HCT116 (cell line): Measurements from ENCODE around the gene GPD1L. TPM values are rescaled to one million over a fixed set of nuclear protein-coding genes. Genes with fewer than 3 reads are reported as not detected.

Source experiments
- ATAC-seq: fragments of 200-7000 bp; cut with Tn5 transposase; 2 replicates; pipeline ENCODE4 v1.9.1; 2020; ENCODE audit warnings: mild to moderate bottlenecking, moderate library complexity
- BruUV-seq: library from RNA; stranded (reverse); fragments of 400-500 nt; replicated peaks from 2 replicates; lab custom pipeline; 2021; lab: Mats Ljungman, UMichigan
- CTCF ChIA-PET: fragments of 300-600 bp; sonication (Branson Sonifier 250); formaldehyde crosslinking; loops from one replicate; lab custom pipeline; 2021; ENCODE audit warnings: antibody characterized with exemption; lab: Charles Lee
- POLR2A ChIA-PET: fragments of 300-600, 350-600 bp; sonication (Branson Sonifier 250); formaldehyde crosslinking; loops from one replicate; lab custom pipeline; 2021; ENCODE audit warnings: antibody characterized with exemption; lab: Charles Lee
- RAD21 ChIA-PET, 2 experiments: fragments of 300-600 bp; sonication (Branson Sonifier 250); formaldehyde crosslinking; loops; one replicate each; lab custom pipeline; 2023; ENCODE audit warnings: low total read pairs in 2 of 2; ENCODE audit not compliant: uncharacterized antibody in 2 of 2, unreplicated experiment in 2 of 2, low non-redundant PET in 1 of 2; lab: Charles Lee
- DNase-seq: peaks from one replicate; pipeline ENCODE4 v3.0.0-alpha.2; 2010; ENCODE audit warnings: low read depth, low spot score
- H2AFZ ChIP-seq: fragments of 200-600 bp; shearing (Covaris generic), sonication (generic); 2 replicates; pipeline ENCODE4 v1.6.1; 2017; ENCODE audit warnings: low read depth, mixed run types, mixed read lengths, antibody characterized with exemption, low read length; ENCODE audit not compliant: poor library complexity, severe bottlenecking
- H3K27ac ChIP-seq: 2 replicates; pipeline ENCODE4 v1.5.1; 2012; ENCODE audit warnings: low read depth, low read length
- H3K27me3 ChIP-seq: fragments of 200-600 bp; sonication (generic); 2 replicates; pipeline ENCODE4 v1.6.1; 2016; ENCODE audit warnings: mixed run types, low read length, mixed read lengths; ENCODE audit not compliant: insufficient read depth
- H3K36me3 ChIP-seq, 2 experiments: fragments of 200-500 bp in 1 of 2; fragments of 200-600 bp in 1 of 2; sonication (Bioruptor generic) in 1 of 2; sonication (generic) in 1 of 2; 2 replicates each; pipeline versions ENCODE4 v1.5.1 to v1.6.1; 2014 to 2016; ENCODE audit warnings: low read length in 2 of 2, inconsistent platforms in 1 of 2, mixed read lengths in 1 of 2, mixed run types in 1 of 2; ENCODE audit not compliant: insufficient read depth in 2 of 2, control insufficient read depth in 1 of 2
- H3K4me1 ChIP-seq, 2 experiments: fragments of 200-600 bp in 1 of 2; sonication (generic) in 1 of 2; 2 replicates each; pipeline versions ENCODE4 v1.5.1 to v1.6.1; 2012 to 2017; ENCODE audit warnings: low read length in 2 of 2, inconsistent platforms in 1 of 2, mild to moderate bottlenecking in 1 of 2, mixed read lengths in 1 of 2, mixed run types in 1 of 2, moderate library complexity in 1 of 2; ENCODE audit not compliant: insufficient read depth in 2 of 2, control insufficient read depth in 1 of 2
- H3K4me2 ChIP-seq: fragments of 200-600 bp; sonication (generic); 2 replicates; pipeline ENCODE4 v1.6.1; 2017; ENCODE audit warnings: mixed run types, low read length, mixed read lengths
- H3K4me3 ChIP-seq, 2 experiments: fragments of 200-600 bp in 1 of 2; sonication (generic) in 1 of 2; replicated peaks in 1 of 2; 2 replicates each; pipeline ENCODE4 v1.5.1; 2011 to 2016; ENCODE audit warnings: low read length in 2 of 2, control low read depth in 1 of 2, low read depth in 1 of 2, mild to moderate bottlenecking in 1 of 2, mixed read lengths in 1 of 2, mixed run types in 1 of 2
- H3K79me2 ChIP-seq: fragments of 200-600 bp; sonication (generic); 2 replicates; pipeline ENCODE4 v1.6.1; 2017; ENCODE audit warnings: mild to moderate bottlenecking, mixed run types, low read length, moderate library complexity, mixed read lengths; ENCODE audit not compliant: insufficient read depth
- H3K9ac ChIP-seq: fragments of 200-600 bp; sonication (generic); 2 replicates; pipeline ENCODE4 v1.6.1; 2016; ENCODE audit warnings: low read length, mixed read lengths
- H3K9me2 ChIP-seq: fragments of 200-600 bp; sonication (generic), shearing (Covaris generic); 2 replicates; pipeline ENCODE4 v1.6.1; 2017; ENCODE audit warnings: mixed run types, mild to moderate bottlenecking, moderate library complexity; ENCODE audit not compliant: insufficient read depth
- H3K9me3 ChIP-seq, 2 experiments: fragments of 200-500 bp in 1 of 2; fragments of 200-600 bp in 1 of 2; sonication (Bioruptor generic) in 1 of 2; sonication (generic) in 1 of 2; 2 replicates each; pipeline ENCODE4 v1.6.1; 2014 to 2017; ENCODE audit warnings: low read length in 2 of 2, mixed read lengths in 2 of 2, inconsistent platforms in 1 of 2, low read depth in 1 of 2, mild to moderate bottlenecking in 1 of 2, mixed run types in 1 of 2, moderate library complexity in 1 of 2; ENCODE audit not compliant: control insufficient read depth in 1 of 2, insufficient read depth in 1 of 2
- H4K20me1 ChIP-seq: fragments of 200-600 bp; sonication (generic), shearing (Covaris generic); 2 replicates; pipeline ENCODE4 v1.6.1; 2017; ENCODE audit warnings: mixed run types, mild to moderate bottlenecking, moderate library complexity; ENCODE audit not compliant: insufficient read depth
- CBX3 ChIP-seq: IDR thresholded peaks from 2 replicates; pipeline ENCODE4 v1.6.1; 2012; ENCODE audit warnings: low read depth
- CEBPB ChIP-seq: IDR thresholded peaks from 2 replicates; pipeline ENCODE4 v1.6.1; 2012; ENCODE audit warnings: low read depth
- CTCF ChIP-seq, 3 experiments: fragments of 200-600 bp in 1 of 3; sonication (generic) in 1 of 3; IDR thresholded peaks in 2 of 3; conservative IDR thresholded peaks in 1 of 3; 2 replicates each; pipeline ENCODE4 v1.5.1; 2012 to 2017; ENCODE audit warnings: low read depth in 2 of 3, low read length in 2 of 3, antibody characterized with exemption in 1 of 3, borderline replicate concordance in 1 of 3, control low read depth in 1 of 3, mild to moderate bottlenecking in 1 of 3, mixed read lengths in 1 of 3, mixed run types in 1 of 3, moderate library complexity in 1 of 3; ENCODE audit not compliant: insufficient read depth in 1 of 3
- EGR1 ChIP-seq: IDR thresholded peaks from 2 replicates; pipeline ENCODE4 v1.6.1; 2012; ENCODE audit warnings: low read depth
- ELF1 ChIP-seq: IDR thresholded peaks from 2 replicates; pipeline ENCODE4 v1.6.1; 2012; ENCODE audit warnings: low read depth, borderline replicate concordance
- EZH2 ChIP-seq: fragments of 200-600 bp; sonication (generic); IDR thresholded peaks from 2 replicates; pipeline ENCODE4 v1.6.1; 2017; ENCODE audit warnings: antibody characterized with exemption, mixed run types
- FOSL1 ChIP-seq: IDR thresholded peaks from 2 replicates; pipeline ENCODE4 v1.6.1; 2012; ENCODE audit warnings: low read depth
- JUND ChIP-seq: IDR thresholded peaks from 2 replicates; pipeline ENCODE4 v1.6.1; 2012
- MAX ChIP-seq: IDR thresholded peaks from 2 replicates; pipeline ENCODE4 v1.6.1; 2012
- POLR2A ChIP-seq: IDR thresholded peaks from 2 replicates; pipeline ENCODE4 v1.7.0; 2011; ENCODE audit warnings: borderline replicate concordance; ENCODE audit not compliant: insufficient read depth, insufficient read length; ENCODE audit errors: extremely low read depth
- RAD21 ChIP-seq: IDR thresholded peaks from 2 replicates; pipeline ENCODE4 v1.6.1; 2012; ENCODE audit warnings: low read depth, mild to moderate bottlenecking
- REST ChIP-seq: IDR thresholded peaks from 2 replicates; pipeline ENCODE4 v1.6.1; 2012; ENCODE audit warnings: low read depth
- SIN3A ChIP-seq: IDR thresholded peaks from 2 replicates; pipeline ENCODE4 v1.6.1; 2012; ENCODE audit warnings: low read depth
- SP1 ChIP-seq: IDR thresholded peaks from 2 replicates; pipeline ENCODE4 v1.6.1; 2012; ENCODE audit warnings: low read depth
- TCF7L2 ChIP-seq: IDR thresholded peaks from 2 replicates; pipeline ENCODE4 v1.7.0; 2011; ENCODE audit warnings: borderline replicate concordance, inconsistent platforms; ENCODE audit not compliant: insufficient read depth, insufficient read length; ENCODE audit errors: extremely low read depth
- YY1 ChIP-seq: IDR thresholded peaks from 2 replicates; pipeline ENCODE4 v1.6.1; 2011; ENCODE audit warnings: low read length, low read depth, moderate library complexity, mild to moderate bottlenecking; ENCODE audit not compliant: insufficient replicate concordance; ENCODE audit errors: extremely low read depth
- ZNF274 ChIP-seq: fragments of 200-500 bp; sonication (Bioruptor generic); IDR thresholded peaks from 2 replicates; pipeline ENCODE4 v1.6.1; 2014; ENCODE audit warnings: mild to moderate bottlenecking, low read depth, low read length, inconsistent platforms
- intact Hi-C: fragments of 100-400 bp; cut with micrococcal nuclease; formaldehyde crosslinking; loops from 2 replicates; pipeline ENCODE4 v1.10.0; 2022
- total RNA-seq: library from RNA; stranded (reverse); gene quantifications from one replicate; pipeline ENCODE4 v1.2.1, GENCODE V29; 2021; ENCODE audit not compliant: unreplicated experiment

Gene GPD1L
- total RNA-seq, 1 experiment from 2014 or later = 21.9 TPM

GRCh38 chr3:32176989-32177701 lies 70.7 kb downstream of the GPD1L start (continued):
- TF ChIP-seq CEBPB = no peak
- TF ChIP-seq EZH2 = no peak
- TF ChIP-seq CBX3 = peak; percentile 82; the same call in 1 of the 2 replicates
- no peak for TF ChIP-seq ELF1

GRCh38 chr3:32177702-32178198 lies 71.3 kb downstream of the GPD1L start:
- TF ChIP-seq CEBPB = no peak
- TF ChIP-seq FOSL1 = no peak
- TF ChIP-seq CTCF (IDR thresholded peaks at IDR 0.05 in 2 of 3, conservative IDR thresholded peaks at IDR 0.05 in 1 of 3; ENCODE audit: borderline replicate concordance in 1 of 3, insufficient read depth in 1 of 3, low read depth in 2 of 3, low read length in 2 of 3) = peak; percentile 94 to 98 (median 94)
- no peak for TF ChIP-seq ELF1
- peak; percentile 3; the same call in 1 of the 2 replicates for TF ChIP-seq SP1
- TF ChIP-seq EGR1 = no peak
- peak; percentile 56 for TF ChIP-seq YY1
- TF ChIP-seq RAD21 = peak; percentile 96
- no peak for TF ChIP-seq JUND
- peak; percentile 61 for TF ChIP-seq MAX
- no peak for TF ChIP-seq ZNF274
- peak; percentile 95 for TF ChIP-seq CBX3
- no peak for TF ChIP-seq POLR2A
- 0 out of 2 replicates have a peak, but pooled peaks have one; percentile 49 for TF ChIP-seq SIN3A
- no peak for TF ChIP-seq TCF7L2
- no peak for TF ChIP-seq EZH2
- TF ChIP-seq REST = no peak
- Histone ChIP-seq H3K9me2 (no peaks in the 10 kb centered on the region), H2AFZ (peak overlapping the region; percentile 97), H3K36me3 (no peaks in the 10 kb centered on the region), H4K20me1 (no peaks in the 10 kb centered on the region), H3K27ac (no peak overlapping the region; the same call in 1 of the 2 replicates), H3K4me2 (peak overlapping the region; percentile 60), H3K4me1 (peaks cover 17 to 27% of the 10 kb centered on the region in 2 experiments), H3K9ac (peak overlapping the region; percentile 14; the same call in 1 of the 2 replicates), H3K27me3 (no peaks in the 10 kb centered on the region), H3K9me3 (no peaks in the 10 kb centered on the region), H3K79me2 (no peaks in the 10 kb centered on the region), H3K4me3 (no peak overlapping the region)
- ChIA-PET POLR2A (no interaction called here), CTCF (interaction anchor here (0.7 to 2.3 kb wide), 8 partner anchors 119 to 331 kb away, joined by 3 to 7 read pairs (median 3); no protein-coding TSS in a partner anchor), RAD21 (no interaction called here)
- BruUV-seq = no TSS peak
- DNase-seq (peak; percentile 90), ATAC-seq (peak; percentile 91)
- intact Hi-C loops = loop anchor here (1.0 to 2.0 kb wide), 5 partner anchors 61 to 292 kb away; partner anchors contain the start of gene CMTM8
